HFF-Myc (cell line): ENCODE results near the gene PRKN.

Source experiments
- DNase-seq: peaks from one replicate; pipeline ENCODE4 v3.0.0-alpha.2; 2011; ENCODE audit warnings: low read depth; ENCODE audit errors: extremely low read depth
- H3K4me3 ChIP-seq: replicated peaks from 2 replicates; pipeline ENCODE4 v1.5.1; 2011; ENCODE audit warnings: low read depth, mild to moderate bottlenecking, control low read depth, low read length
- TF ChIP-seq, protein P1 (sequence below): IDR thresholded peaks from 2 replicates; pipeline ENCODE4 v1.5.1; 2012; ENCODE audit warnings: mild to moderate bottlenecking, low read depth, low read length, control low read depth; ENCODE audit errors: missing control alignments

Gene PRKN

DNA sequence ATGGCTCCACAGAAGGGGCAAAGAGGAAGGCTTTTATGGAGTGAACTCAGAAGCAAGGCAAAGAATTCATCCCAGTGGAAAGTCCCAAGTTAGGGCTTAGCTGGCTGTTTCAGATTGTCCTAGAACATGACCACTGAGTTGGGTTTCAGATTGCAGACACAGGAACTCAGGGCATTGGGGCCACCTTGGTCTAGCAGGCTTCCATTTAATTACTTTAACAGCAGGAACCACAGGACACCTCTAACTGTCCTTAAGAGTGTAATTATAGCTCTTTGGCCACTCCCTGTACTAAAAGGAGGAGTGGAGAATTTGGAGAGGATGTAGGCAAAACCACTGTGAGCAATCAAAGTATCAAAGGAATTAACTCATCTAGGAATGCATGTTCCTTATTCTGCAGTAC lies 1303.1 kb downstream of the PRKN start:
- no peak for DNase-seq
- H3K4me3 ChIP-seq: no peak overlapping the region
- TF ChIP-seq, protein P1, sequence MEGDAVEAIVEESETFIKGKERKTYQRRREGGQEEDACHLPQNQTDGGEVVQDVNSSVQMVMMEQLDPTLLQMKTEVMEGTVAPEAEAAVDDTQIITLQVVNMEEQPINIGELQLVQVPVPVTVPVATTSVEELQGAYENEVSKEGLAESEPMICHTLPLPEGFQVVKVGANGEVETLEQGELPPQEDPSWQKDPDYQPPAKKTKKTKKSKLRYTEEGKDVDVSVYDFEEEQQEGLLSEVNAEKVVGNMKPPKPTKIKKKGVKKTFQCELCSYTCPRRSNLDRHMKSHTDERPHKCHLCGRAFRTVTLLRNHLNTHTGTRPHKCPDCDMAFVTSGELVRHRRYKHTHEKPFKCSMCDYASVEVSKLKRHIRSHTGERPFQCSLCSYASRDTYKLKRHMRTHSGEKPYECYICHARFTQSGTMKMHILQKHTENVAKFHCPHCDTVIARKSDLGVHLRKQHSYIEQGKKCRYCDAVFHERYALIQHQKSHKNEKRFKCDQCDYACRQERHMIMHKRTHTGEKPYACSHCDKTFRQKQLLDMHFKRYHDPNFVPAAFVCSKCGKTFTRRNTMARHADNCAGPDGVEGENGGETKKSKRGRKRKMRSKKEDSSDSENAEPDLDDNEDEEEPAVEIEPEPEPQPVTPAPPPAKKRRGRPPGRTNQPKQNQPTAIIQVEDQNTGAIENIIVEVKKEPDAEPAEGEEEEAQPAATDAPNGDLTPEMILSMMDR: no peak

GRCh38 chr6:161422710-161423680 lies 1304.6 kb downstream of the PRKN start:
- TF ChIP-seq, protein P1: no peak
- no peak overlapping the region for H3K4me3 ChIP-seq
- no peak for DNase-seq

DNA sequence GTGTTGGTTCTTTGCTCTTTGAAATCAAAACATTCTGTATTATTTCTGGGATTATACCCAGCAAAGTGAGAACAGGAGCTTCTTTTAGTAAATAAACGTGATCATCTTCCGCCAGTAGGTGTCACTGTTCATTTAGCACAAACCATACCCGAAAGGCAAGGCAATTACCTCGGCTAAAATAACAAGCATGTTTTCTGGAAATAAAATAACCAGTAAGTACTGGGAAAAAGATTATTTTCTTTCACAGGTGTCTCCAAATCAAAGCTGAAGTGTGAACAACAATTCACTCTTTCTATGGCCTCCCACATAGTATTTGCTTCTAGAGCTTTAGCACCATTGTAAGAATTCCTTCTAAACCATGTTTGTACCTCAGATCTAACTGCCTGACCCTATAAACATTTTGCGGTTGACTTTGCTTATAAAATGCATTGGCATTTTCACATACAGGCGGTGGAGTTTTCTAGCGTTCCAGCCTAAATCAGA lies 1309.1 kb downstream of the PRKN start:
- H3K4me3 ChIP-seq: no peak overlapping the region
- TF ChIP-seq, protein P1: peak; percentile 57
- peak; percentile 42 for DNase-seq

DNA sequence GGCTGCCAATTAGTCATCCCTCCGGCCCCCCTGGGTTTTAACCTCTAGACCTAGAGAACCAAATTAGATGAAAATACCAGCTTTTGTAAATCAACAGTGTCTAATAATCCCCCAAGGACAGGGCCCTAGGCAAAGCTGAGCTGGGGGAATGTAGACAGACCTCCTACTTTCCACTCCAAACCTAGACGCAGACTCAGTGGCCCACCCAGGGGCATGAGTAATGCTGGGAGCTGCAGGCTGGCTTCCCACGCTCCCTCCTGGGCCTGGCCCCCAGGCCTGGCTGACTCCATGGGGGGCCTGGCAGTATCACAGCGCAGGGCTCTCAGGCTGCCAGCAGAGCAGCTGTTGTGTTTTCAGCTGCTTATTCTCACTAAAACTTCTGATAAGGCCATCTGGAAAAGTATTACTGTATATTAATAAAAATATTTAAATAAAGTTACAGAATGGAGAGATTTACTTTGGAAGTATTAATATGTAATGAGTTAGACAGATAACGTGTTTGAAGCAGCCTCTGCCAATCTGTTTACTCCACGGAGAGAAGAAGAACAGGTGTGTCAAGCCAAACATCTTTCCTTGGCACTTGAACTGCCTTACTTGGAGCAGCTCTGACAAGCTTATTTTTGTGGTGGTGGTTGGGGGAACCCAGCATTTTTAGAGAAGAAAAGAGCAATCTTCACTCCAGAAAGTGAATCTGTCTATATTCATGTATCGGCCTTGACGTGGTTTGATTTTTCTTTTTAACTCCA lies 1309.7 kb downstream of the PRKN start:
- no peak for DNase-seq

DNA sequence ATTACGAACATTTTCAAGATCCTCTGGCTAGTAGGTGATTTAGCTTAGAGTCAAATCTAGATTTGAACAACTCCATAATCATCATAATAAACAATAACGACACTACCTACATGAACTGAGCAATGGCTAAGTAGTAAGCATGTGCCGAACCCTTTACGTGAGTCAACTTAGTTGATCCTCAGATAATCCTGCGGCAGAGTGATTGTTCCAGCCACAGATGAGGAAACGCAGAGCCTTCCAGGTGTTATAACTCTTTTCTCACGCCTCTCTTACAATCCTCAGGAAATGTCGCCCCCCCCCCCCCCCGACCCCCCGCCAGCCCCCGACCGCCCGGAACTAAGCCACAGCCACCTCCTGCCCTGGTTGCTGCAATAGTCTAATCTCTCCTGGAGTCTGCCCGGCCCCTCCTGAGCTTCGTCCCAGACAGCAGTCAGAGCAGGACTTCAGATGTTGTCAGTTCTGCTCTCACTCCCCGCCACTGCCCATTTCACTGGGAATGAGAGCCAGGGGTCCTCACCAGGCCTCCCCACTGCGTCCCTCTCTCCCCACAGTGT lies 1312.2 kb downstream of the PRKN start:
- TF ChIP-seq, protein P1: no peak
- DNase-seq: no peak

More for the DNA sequence above, 1309.7 kb downstream of the PRKN start:
- TF ChIP-seq, protein P1: no peak
- H3K4me3 ChIP-seq: no peak overlapping the region

DNA sequence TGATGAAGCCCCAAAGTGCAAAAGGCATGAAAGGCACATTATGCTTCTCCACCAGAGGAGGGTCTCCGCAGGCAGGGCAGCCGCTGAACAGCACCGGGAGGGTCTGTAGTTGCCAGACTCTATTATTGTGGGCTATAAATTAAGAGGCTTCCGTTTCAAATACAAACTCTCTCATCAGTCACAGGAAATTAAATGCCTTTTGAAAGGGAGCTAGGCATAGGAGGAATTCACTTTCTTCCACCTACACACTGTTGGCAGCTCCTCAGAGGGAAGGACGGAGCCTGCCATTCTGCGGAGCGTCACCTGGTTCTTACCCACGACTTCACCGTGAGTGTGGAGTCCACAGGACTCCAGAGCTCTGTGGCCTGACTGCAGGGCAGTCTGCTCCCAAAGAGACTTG lies 1312.9 kb downstream of the PRKN start:
- TF ChIP-seq, protein P1: no peak
- H3K4me3 ChIP-seq: no peak overlapping the region
- no peak for DNase-seq

More for the DNA sequence above, 1312.2 kb downstream of the PRKN start:
- no peak overlapping the region for H3K4me3 ChIP-seq
